GM19455 (cell line): ENCODE results near the gene VPS45.
"Not testable (repeated sequence)": the region's sequence is repeated elsewhere in the genome, so short reads cannot be mapped to it uniquely, and the experiment has no call there.

Experiments
- ATAC-seq: cut with Tn5 transposase; IDR thresholded peaks from one replicate; pipeline ENCODE4 v1.9.1; 2021; ENCODE audit not compliant: unreplicated experiment

VPS45 gene

GRCh38 chr1:150185481-150185880, 117.9 kb downstream of the VPS45 start:
- ATAC-seq: no peak

GRCh38 chr1:150186438-150186788, 118.8 kb downstream of the VPS45 start:
- ATAC-seq: not testable (repeated sequence)

- ATAC-seq: no peak
Observed at GRCh38 chr1:150186789-150187559, 119.4 kb downstream of the VPS45 start.

- ATAC-seq: no peak
Observed at GRCh38 chr1:150187560-150187931, 120.0 kb downstream of the VPS45 start.

- ATAC-seq: no peak
Observed at GRCh38 chr1:150192012-150192411, 124.4 kb downstream of the VPS45 start.

GRCh38 chr1:150194381-150195031, 126.9 kb downstream of the VPS45 start:
- ATAC-seq: no peak
